DOHH2 (cell line): ENCODE measurements around the gene STPG1.

ENCODE experiments used
- EZH2phosphoT487 ChIP-seq: fragments of 200-600 bp; sonication (generic); IDR thresholded peaks from 2 replicates; pipeline ENCODE4 v1.6.1; 2017; ENCODE audit warnings: borderline replicate concordance, mild to moderate bottlenecking, antibody characterized with exemption, low read length, moderate library complexity, mixed read lengths
- TF ChIP-seq, protein P1 (sequence below): fragments of 200-600 bp; sonication (generic); IDR thresholded peaks from one replicate; pipeline ENCODE4 v1.5.1; 2014; ENCODE audit warnings: antibody characterized with exemption, mild to moderate bottlenecking, low read depth, low read length; ENCODE audit not compliant: poor library complexity, severe bottlenecking

DNA sequence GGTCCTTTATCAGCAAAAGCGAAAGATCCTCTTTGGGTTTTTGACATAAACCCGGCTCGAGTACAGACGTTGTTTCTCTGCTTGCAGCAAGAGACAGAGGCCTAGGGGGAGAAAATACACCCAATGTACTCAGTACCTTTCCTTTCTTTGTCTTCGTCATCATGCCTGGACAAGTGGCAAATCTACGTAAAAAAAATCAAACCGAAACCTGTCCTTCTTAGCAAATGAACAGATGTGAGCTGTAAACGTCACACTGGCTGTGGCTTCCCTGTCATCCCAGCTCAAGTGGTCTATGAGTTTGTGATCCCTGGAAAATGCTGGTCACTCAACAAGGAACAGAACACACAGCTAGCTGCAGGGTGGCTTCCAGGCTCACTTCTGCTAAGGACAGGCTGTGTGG is 39.9 kb downstream of the STPG1 start:
- TF ChIP-seq, protein P1, sequence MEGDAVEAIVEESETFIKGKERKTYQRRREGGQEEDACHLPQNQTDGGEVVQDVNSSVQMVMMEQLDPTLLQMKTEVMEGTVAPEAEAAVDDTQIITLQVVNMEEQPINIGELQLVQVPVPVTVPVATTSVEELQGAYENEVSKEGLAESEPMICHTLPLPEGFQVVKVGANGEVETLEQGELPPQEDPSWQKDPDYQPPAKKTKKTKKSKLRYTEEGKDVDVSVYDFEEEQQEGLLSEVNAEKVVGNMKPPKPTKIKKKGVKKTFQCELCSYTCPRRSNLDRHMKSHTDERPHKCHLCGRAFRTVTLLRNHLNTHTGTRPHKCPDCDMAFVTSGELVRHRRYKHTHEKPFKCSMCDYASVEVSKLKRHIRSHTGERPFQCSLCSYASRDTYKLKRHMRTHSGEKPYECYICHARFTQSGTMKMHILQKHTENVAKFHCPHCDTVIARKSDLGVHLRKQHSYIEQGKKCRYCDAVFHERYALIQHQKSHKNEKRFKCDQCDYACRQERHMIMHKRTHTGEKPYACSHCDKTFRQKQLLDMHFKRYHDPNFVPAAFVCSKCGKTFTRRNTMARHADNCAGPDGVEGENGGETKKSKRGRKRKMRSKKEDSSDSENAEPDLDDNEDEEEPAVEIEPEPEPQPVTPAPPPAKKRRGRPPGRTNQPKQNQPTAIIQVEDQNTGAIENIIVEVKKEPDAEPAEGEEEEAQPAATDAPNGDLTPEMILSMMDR, result no peak
- TF ChIP-seq EZH2phosphoT487, result no peak
